Stimulated activated CD4-positive, alpha-beta T cell treated with anti-CD3 and anti-CD28 coated beads, Interleukin-4, amount 100 ng/mL, for 4 hours (primary cell): Measurements from ENCODE around the gene ZFHX3.

Experiments used
- DNase-seq, 2 experiments: peaks; one replicate each; pipeline ENCODE4 v3.0.0-alpha.2; 2020

Gene ZFHX3

DNA sequence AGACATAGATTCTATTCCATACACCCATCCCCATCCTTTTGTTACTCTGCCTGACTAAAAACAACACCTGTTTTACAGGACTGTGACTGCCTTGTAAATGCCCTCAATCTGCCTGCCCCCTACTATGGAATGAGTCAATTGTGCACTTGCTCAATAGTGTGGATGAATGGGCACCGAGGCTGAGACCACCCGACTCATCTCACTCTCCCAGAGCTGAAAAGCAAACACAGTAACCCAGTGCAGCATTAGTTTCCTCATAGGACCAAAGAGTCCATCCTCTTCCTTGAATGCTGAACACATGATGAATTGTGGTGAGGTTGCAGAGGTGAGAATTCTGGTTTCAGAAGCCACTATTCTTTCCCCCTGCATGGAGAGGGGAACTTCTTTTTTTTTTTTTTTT is 233.7 kb downstream of the ZFHX3 start:
- no peak for DNase-seq

DNA sequence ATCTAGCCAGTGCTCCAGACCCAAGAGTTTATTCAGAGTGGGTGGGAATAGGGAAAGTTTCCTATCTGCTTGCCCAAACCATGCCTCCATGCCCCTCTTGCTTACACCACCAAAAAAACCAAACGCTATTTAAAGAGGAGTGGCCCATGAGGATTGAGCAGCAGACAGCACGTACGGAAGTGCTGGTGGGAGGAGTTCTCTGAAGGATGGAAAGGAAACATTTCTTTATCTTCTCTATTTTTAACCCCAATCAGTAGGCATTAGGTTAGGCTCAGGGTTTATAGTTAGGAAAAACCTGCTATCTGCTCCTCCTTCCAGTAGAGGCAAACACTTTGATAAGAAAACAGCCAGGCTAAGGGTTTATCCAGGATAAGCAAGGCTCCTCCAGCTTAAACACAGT is 235.3 kb downstream of the ZFHX3 start:
- no peak for DNase-seq

DNA sequence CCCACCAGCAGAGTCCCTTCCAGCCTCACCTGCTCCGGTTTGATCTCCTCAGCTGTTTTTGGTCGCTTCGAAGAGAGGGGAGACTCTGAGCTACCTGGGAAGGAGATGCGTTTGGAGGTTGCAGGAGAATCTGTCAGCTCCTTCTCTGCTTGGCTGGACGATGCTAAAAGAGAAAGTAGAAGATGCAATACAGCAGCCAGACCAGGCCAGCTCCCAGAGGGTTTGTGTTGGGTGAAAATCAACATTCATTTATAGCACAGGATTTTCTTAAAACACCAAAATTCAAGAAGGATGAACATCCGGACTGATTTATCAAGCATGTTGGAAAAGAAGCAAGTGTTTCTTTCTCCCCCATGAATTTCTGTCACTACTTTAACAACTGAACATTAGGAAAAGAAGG is 236.1 kb downstream of the ZFHX3 start:
- DNase-seq: no peak

DNA sequence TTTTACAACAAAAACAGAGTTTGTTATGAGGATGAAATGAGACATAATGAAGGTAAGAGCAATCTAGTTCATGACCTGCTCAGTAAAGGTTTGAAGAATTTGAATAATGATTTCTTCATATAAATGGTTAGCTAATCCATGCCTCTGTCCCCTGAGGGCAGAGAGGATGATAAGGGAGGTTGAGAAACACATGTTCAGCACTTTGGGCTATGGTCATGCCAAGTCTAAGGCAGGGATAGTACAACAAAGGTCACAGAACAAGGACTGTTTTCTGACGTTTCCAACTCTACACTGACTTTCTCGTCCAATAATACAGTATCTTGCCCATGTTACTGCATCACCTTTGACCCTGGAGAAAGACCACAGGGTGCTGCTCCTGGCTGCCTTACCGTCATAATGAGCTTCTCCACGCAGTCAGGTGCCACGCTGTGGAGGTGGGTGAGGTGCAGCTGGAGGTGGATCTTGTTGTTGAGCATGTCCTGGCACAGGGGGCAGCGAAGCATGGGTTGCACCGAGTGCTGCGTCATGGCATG is 236.7 kb downstream of the ZFHX3 start:
- DNase-seq: no peak

DNA sequence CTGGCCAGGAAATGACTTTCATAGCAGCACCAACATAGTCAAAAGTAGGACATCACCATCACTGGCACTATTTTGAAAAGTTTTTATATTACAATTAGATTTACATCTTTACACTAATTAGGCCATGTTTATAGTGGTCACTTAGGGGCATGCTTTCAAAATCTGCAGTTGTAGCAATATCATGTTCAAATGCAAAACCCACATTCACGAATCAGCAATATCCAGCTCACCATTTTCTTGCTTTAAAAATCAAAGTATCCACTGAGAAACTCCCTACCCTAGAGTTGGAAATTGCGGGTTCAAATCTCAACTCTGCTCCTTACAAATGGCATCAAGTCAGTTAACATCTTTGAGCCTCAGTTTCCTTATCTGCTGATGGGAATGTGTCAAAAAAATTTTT is 237.4 kb downstream of the ZFHX3 start:
- DNase-seq: no peak

DNA sequence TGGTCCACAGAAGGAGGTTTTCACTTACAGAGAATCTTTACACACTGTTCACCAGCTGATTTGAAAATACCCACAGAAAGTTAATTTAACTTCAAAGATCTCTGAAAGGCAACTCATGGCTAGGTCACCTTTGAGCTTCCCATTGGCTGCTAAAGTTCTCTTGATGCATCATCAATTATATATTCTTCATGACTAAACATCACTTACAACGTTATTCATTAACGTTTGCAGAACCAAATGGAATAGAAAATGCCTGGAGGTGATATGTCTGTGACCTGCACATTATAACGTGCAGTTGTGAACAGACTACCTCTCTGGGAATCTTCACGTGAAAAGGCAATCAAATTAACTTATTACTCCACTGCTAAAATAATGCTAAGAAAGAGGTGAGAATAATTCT is 238.5 kb downstream of the ZFHX3 start:
- DNase-seq: no peak

DNA sequence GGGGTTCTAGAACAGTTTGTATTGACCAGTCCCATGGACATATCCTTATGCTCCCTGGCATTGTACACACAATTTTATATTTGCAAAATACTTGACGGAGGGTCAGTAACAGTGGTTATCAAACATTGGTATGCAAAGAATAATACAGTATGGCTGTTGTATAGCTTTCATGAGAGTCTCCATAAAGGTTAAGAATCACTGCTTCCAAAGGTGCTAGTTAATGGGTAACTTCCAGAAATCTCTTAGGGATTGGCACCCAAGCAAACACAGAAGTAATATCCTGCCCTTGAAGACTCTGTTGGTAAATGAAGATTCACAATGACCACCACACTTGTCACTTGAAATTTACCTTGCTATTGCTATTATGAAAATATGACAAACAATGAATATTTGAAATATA is 239.2 kb downstream of the ZFHX3 start:
- DNase-seq: no peak

DNA sequence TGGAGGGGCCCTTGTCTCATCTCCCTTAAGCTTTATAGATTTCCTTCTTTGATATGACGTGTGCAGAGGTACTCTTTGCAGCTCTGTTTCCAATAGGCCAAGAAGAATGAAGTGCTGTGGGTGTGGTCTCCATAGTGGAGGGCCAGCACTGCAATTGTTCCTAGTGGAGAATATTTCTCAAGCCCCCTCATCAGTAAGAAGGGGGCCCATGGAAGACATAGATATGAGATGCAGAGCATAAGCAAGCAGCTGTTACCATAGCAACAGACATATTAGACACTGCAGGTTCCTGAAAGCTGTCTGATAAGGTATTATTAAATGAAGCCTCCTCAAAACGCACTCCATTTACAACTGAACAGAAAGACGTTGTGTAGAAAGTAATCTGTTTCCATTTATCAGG is 240.7 kb downstream of the ZFHX3 start:
- no peak for DNase-seq

DNA sequence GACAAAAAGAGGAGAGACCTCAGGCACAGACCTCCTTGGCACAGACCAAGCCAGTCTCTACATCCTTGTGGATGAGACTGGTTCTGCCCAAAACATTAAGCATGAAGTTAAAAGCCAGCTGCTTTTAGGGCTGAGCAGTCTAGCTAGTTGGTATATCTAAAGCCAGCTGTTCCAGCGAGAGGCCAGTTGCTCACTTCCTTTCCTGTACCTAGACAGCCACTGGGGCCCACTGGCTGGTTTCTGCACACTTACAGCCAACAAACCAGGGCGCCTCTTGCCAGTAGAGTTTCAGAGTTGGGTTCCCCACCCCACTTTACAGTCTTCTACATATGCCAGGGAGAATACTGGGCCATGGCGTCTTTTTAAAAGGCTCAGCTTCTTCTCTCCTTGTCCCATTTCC is 242.4 kb downstream of the ZFHX3 start:
- no peak for DNase-seq

DNA sequence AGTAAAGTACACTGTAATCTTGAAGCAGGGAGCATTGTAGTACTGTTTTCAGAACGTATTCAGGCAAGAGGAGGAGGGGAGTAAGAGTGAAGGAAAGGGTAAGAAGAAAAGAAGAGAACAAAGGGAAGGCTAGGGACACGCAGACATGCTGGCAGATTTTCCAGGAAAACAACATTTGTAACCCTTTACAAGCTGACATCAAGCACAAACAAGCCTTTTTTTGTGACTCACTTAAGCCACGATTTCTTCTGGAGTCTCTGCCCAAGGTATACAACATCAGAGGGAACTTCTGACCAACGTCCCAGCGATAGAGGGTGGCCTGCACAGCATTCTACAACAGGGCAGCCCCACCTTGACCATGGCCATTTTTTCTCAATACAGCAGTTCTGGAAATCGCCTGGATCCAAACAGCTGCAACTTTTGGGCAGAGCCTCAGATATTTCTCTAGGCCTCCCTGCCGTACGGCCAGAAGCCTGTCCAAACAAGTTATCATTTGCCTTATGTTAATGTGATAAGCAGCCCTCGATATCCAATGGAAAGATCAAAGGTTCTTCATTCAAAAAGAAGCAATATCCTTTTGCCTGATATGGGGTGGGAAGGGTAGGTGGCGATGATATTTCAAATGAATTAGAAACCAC is 247.3 kb downstream of the ZFHX3 start:
- no peak for DNase-seq

DNA sequence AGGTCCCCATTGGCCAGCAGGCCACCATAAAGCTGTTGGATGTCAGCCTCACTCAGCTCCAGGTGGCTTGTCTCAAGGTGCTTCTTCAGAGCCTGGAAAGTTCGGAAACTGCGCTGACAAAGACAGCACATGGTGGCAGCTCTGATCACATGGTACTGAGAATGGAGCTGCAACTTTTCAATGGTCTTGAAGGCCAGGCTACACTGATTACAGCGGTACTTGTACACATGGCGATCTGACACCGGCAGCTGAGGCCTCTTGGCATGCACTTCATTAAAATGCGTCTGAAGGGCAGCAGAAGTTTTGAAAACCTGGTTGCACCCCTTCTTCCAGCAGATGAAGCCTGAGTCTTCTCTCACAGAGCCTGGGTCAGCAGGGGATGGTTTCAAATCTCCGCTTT is 249.7 kb downstream of the ZFHX3 start:
- no peak for DNase-seq

DNA sequence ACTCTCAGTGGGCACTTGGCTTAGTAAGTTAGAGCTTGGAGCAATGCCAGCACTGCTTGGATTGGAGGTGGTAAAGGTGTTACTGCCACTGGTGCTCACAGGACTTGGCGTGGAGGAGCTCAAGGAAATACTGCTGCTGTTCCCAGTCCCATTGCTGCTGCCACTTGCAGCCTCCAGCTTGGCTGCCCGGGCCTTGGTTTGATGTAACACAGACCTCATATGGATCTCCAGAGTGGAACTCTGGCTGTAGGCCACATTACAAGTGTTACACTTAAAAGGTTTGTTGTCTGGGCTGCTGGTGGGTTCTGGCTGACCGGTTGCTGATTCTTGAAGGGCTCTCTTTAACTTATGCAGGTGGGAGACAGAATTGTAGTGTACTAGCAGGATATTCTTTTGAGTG is 250.3 kb downstream of the ZFHX3 start:
- DNase-seq: no peak

DNA sequence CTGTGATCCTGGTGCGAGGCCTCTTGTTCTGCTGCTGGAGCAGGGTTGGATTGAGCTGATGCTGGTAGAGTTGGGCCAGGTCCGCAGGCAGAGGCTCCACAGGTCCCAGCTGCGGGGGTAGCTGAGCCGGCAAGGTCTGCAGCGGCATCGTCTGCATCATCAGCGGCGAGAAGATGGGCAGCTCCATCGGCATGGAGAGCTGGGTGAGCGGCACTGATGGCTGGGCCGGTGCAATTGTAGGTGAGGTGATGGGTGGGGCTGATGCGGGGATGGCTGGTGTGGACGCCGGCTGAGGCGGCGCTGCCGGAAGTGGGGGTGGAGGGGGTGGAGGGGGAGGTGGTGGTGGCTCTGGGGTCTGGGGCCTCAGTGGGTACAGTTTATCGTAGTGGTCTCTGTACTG is 251.7 kb downstream of the ZFHX3 start:
- DNase-seq: no peak

DNA sequence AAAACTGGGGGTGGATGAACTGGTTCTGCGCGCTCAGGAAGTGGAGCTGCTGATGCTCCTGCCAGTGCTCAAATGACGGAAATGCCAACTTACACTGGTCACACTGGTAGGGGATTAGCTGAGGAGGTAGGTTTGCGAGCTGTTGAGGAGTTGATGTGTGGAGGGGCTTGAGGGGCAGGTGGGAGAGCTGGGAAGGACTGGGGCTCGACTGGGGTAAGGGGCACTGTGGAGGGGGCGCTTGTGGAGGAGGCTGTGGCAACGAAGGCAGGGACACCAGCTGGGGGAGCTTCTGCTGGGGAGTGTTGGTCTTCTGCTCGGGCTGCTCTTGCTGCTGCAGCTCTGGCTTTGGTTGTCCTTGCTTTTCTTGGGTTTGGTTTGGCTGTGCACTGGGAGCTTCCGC is 252.9 kb downstream of the ZFHX3 start:
- no peak for DNase-seq

DNA sequence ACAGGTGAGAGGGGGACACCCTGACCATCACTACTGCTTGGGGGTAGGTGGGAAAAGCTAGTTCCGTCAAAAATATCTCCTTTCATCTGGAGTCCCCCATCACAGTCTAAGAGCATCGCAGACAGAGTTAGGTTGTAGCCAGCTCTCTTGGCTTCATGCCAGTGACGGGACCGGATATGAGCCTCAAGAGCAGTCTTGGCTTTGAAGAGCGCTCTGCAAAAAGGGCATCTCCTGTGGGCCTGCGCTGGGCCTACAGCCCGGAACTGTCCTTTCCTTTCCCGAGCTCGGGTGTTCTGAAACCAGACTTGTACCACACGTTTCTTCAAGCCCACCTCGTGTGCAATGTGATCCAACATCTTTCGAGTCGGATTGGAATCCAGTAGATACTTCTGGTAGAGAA is 253.6 kb downstream of the ZFHX3 start:
- DNase-seq: no peak

DNA sequence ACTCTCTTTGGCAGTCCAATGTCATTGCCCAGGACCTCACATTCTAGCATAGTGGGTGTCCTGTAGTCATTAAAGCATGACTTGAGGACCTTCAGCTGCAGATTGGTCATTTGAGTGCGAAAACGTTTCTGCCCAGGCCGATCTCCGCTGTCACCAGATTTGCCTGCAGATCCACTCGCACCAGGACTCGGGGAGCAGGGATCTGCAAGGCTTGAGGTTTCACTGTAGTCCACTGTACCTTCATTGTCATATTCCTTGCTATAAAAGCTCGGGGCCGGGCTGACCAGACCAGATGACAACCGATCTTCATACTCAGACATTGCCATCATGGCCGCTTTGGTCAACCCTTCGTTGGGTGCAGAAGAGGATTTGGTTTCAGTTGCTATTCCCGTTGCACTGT is 254.2 kb downstream of the ZFHX3 start:
- no peak for DNase-seq

DNA sequence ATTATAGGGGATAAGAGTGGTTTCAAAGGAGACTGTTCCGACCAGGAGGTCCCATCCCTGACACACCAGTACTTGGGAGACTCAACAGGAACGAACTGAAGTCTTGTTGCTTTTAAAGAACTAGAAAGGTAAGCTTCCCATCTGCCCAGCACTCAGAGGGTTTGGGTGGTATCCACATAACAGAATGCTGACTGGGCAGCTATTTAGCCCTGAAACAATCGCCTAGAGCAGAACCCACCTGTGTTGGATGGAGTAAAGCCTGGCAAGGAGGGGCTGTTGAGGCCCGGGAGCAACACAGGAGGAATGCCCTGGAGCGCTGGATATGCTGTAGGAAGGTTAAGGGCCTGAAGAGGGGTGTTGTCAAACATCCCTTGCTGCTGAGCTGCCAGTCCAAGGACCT is 254.9 kb downstream of the ZFHX3 start:
- no peak for DNase-seq

DNA sequence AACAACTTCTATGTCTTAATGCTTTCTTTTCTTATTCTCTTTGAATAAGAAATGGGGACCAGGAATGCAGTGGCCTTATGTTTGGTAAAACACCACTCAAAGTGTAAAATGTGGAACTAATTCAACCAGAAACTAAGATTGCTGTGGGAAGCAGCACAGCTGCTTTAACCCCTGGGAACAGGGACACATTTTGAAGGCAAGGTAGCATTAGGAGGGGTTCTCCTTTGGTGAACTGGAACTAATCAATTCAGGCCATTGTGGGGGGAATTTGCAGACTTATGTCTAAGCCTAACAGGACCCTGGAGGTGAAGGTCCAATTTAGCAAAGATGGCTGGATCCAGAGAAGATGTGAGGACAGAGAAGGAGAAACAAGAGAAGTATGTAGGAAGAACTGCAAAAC is 256.1 kb downstream of the ZFHX3 start:
- no peak for DNase-seq

DNA sequence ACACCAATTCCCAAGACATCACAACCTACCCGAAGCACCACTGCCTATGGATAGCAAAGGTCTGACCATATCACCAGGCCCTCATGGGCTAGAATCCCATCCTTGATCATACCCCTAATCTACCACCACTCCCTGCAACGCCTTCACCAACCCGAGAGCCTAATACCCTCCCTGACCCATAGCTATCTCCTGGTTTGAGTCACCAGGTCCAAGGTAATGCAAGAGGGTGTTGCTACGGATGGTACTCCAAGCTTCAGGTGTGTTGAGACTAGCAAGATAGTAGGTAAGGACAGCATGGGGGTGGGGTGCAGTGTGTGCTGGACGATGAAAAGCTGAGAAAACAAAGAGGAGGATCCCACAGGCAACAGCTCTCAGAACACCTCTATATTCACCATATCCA is 258.0 kb downstream of the ZFHX3 start:
- DNase-seq: no peak

DNA sequence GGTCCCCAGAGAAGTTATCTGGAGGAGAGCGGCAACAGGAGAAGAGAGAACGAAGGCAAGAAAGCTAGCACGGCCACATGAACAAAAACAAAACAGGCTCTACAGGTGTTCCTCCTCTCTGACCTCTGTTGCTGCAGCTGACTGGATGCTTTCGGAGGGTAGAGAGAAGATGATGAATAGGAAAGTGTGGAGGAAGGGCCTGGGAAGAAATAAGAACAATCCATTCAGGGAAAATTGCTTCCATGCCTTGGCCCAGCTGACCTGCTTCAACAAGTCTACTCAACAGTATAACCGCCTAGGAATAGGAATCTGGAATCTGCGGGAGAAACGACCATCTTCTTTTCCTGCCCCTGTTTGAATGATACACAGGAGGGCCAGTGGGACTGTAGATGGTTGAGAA is 258.5 kb downstream of the ZFHX3 start:
- DNase-seq: no peak

DNA sequence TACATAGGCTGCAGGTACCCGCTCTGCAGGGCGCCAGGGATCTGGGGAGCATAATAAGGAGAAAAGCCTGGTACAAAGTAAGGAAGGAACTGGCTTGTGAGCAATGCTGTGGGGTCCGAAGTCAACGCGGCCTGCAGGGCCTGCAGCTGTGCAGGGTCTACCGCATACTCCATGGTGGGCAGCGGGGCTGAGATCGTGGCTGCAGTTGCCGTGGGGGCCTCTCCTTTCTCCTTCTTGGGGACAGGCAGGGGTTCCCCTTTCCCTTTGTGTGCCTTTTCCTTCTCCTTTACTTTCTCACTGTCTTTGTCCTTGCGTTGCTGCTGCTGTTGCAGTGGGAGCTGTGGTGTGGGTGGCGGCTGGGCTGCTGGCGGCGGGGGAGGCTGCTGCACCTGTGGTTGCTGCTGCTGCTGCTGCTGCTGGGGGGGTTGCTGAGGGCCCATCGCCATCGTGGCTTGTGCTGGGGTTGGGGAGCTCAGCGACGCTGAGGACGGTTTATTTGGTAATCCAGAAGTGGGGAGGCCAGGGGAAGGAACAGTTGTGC is 259.6 kb downstream of the ZFHX3 start:
- no peak for DNase-seq

DNA sequence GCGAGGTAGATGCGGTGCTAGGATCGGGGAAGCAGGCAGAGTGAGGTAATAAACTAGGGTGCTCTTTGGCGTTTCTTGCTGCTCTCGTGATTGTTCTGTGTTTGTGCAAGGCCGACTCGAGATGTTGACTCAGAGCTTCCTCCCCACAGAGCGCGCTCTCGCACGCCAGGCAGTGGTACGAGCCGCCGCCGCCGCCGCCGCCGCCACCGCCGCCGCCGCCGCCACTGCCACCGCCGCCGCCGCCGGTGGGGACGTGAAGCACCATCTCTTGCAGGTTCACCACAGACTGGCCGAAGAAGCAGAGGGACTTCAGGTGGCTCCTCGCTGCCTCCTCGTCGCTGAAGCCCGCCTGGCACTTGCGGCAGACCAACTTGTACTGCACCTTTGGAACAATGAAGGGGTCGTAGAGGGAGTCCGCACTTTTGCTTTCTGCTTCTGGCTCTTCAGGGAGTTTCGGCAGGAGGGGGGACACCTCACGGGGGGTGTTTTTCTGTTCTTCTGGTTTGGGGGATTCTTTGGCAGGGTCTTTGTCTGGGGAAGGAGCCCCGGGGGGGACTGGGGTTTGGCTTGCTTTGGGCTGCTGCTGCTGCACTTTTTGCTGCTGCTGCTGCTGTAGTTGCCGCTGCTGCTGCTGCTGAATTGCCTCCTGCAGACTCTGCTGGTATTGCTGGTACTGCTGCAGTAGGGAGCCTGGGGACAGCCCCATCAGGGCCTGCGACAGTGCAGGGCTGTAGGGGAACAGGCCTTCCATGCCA is 260.2 kb downstream of the ZFHX3 start:
- DNase-seq: peak; percentile 62 to 63

DNA sequence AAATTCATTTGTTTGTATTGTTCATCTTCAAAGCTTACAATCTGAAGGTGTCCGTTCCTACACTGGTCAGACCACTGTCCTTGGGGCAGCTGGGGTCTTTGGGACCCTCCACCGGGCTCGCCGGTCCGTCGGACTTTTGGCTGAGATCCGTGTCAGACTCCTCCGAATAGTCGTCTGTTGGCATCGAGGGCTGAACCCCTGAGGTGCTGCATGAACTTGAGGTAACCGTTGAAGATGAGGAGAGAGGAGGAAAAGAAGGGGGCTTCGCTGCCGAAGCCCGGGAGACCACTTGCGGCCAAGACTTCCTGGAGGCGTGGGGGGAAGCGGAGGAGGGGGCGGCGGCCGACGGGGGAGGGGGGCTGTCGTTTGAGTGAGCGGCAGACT is 260.8 kb downstream of the ZFHX3 start:
- DNase-seq: no peak

DNA sequence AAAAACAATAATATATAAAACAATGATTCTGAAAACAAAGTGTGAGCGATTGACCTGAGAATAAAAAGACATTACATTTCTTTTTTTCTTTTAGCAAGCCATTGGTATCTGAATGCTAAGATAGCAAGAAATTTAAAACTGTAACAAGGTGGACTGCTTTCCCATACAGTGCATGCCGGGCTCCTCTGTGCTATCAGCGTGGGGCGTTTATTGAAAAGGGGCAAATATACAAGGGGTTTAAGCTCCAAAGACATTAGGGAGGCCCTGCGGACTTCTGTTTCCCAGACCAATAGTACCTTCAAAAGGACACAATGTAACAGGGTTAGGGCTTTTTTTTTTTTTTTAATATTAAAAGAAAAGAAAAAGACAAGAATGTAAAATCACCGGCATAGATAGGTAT is 261.3 kb downstream of the ZFHX3 start:
- DNase-seq: no peak

DNA sequence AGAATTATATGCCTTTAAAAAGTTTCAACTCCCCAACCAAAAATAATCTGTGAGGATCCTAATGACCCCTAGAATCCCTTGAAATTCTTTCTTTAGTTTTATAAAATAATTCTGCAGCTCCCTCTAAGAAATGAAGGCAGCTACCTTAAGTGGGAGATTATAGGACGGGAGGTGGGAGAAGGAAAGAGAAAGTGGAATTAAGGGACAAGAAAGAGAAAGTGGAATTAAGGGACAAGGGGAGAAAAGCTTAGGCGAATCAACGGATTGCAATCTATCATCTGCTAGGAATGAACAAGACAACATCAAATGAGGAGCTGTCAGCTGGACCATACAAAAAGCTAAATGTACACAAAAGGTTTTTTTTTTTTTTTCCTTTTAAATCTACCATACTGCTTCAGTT is 262.0 kb downstream of the ZFHX3 start:
- no peak for DNase-seq
